AG20443 (cell line): ENCODE data around the gene TSPAN33.
"Not testable (repeated sequence)": the region's sequence is repeated elsewhere in the genome, so short reads cannot be mapped to it uniquely, and the experiment has no call there.

Source experiments
- DNase-seq: peaks from one replicate; pipeline ENCODE4 v3.0.0; 2012; ENCODE audit warnings: low spot score, mixed read lengths

TSPAN33 gene

DNA sequence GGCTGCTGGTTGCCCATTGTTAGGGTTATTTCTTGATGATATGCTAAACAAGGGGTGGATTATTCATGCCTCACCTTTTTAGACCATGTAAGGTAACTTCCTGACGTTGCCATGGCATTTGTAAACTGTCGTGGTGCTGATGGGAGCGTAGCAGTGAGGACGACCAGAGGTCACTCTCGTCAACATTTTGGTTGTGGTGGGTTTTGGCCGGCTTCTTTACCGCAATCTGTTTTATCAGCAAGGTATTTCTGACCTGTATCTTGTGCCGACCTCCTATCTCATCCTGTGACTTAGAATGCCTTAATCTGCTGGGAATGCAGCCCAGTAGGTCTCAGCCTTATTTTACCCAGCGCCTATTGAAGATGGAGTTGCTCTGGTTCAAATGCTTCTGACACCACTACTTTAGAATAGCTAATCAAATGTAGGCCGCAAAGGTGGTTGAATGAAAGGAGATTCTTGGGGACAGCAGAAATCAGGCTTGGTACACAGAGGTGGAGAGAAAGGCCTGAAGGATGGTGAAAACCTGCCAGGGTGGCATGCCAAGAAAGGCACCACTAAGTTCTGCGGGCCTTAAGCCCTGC lies 26.0 kb downstream of the TSPAN33 start:
- DNase-seq = no peak

GRCh38 chr7:129173861-129174260 lies 29.4 kb downstream of the TSPAN33 start:
- not testable (repeated sequence) for DNase-seq

- no peak for DNase-seq
These were observed 32.6 kb downstream of the TSPAN33 start for GRCh38 chr7:129176916-129177710.

- DNase-seq = no peak
These were observed 40.6 kb downstream of the TSPAN33 start for GRCh38 chr7:129184981-129185670.

GRCh38 chr7:129186749-129187260 lies 42.3 kb downstream of the TSPAN33 start:
- no peak for DNase-seq

DNA sequence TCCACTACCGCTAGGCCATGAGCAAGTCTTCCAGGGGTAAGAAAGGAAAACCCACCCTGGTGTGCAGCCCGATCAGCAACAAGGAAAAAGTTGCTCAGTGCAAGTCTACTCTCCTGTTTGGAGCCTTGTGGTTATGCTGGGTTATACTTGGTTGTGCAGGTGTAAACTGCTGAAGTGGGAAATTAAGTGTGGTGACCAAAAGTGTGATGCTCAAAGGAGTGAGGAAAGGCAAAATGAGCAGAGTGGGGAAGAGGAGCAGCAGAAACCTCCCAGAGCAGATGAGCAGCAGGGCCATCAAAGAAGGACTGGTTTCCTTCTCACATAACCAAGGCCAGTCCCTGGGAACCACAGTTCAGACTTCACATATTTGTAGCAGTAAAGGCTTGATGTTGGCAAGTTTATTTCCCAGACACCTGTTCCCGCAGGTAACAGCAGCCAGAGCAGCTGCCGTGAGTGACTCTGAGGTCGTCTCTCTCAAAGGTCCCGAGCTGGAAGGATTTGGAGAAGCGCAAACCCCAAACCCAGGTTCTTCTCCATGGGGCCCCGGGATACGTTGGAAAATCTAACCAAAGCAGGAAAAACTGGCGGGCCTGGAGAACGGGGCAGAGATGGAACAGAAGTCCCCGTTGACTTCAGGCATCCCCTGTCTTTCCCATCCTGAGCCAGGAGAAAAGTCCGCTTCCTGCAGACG lies 43.3 kb downstream of the TSPAN33 start:
- DNase-seq = no peak

DNA sequence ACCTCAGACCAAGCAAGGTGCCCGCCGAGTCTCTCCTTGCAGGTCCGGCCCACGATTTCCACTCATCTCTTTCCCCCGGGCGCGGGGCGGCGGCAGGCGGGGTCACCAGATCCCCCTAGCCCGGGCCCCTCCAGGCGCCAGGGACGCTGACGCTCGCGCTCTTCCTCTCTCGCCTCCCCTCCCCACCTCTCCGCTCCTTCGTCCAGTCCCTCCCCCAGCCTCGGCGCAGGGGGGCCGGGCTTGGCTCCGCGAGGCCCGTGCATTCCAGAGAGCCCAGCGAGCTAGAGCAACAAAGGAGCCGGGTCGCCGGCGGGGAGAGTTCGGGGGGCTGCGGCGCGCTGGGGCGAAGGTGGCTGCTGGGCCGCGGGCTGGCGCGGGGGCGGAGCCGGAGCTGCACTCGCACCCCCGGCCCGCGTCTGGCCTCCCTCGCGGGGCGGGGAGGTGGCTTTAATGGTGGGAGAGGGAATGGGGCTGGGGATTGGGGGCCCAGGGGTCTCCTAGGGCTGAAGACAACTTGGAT lies 43.9 kb downstream of the TSPAN33 start, which contains the start of gene SMO:
Gene SMO (plus strand): TSS at position 262 of the 520 bp plus-strand sequence. CDS start 519 bp downstream, outside the sequence.
- DNase-seq = peak; percentile 73

- DNase-seq = peak; percentile 79
These were observed 44.6 kb downstream of the TSPAN33 start for GRCh38 chr7:129188892-129189660.

DNA sequence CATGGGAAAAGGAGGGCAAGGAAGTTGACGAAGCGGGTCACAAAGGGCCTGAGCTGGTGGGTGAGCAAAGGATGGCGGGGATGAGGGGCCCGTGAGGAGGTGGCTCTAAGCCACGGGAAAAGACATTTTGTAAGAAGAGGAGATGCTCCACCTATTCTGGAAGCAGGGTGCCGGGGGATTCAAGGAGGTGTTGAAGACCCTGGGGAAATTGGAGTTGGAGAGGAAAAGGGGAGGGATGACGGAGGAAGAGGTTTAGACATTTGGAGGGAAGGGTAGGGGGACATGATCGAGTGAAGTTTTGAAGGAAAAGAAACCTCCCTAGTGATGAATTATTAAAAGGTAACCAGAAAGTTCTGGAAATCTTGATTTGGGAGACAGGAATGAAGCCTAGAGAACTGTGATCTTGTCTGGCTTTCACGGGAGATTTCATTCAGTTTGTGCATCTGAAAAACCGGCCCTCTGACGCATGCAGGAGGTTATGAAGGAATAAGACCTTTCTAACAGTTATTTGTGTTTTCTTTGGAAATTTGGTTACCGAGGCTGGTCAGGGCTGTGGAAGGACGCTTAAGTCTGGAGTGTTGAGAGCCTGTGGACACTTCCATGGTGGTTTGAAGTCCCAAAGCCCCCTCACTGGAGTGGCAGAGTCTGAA lies 45.3 kb downstream of the TSPAN33 start:
- DNase-seq = no peak

GRCh38 chr7:129191272-129191671 lies 46.8 kb downstream of the TSPAN33 start:
- DNase-seq = peak; percentile 1

- DNase-seq = no peak
These were observed 49.4 kb downstream of the TSPAN33 start for GRCh38 chr7:129193892-129194291.

- no peak for DNase-seq
These were observed 53.3 kb downstream of the TSPAN33 start for GRCh38 chr7:129197771-129198170.

- DNase-seq = no peak
These were observed 54.9 kb downstream of the TSPAN33 start for GRCh38 chr7:129199406-129199805.

DNA sequence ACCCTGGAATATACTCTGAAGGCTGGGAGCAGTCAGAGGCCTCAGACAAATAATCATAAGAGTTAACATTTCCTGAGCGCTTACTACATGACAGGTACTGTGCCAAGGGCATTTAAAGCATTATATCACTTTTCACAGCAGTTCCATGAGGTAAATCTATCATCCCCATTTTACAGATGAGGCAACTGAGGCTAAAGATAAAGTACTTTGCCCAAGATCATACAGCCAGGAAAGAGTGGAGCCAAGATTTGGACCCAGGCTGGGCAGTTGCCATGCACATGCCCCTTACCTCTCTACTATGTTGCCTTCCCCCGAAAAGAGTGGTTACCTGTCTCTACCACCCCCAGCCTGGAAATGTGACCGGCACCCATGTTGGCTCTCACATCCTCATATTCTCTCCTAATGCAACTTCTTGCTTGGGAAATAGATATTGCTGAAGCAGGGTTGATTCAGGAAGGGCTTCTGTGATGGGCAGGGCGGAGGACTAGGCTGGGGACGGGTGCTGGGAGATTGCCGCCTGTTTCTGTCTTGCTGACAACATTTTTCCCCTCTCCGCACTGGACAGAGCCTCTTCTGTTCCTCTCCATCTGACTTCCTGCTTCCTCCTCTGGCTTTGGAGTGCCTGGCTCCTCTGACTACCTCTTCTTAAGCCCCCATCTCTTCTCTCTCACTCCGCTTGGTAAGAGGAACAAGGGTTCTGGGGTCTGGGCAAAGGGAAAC lies 57.7 kb downstream of the TSPAN33 start:
- no peak for DNase-seq

GRCh38 chr7:129203050-129203741 lies 58.7 kb downstream of the TSPAN33 start:
- DNase-seq = no peak

DNA sequence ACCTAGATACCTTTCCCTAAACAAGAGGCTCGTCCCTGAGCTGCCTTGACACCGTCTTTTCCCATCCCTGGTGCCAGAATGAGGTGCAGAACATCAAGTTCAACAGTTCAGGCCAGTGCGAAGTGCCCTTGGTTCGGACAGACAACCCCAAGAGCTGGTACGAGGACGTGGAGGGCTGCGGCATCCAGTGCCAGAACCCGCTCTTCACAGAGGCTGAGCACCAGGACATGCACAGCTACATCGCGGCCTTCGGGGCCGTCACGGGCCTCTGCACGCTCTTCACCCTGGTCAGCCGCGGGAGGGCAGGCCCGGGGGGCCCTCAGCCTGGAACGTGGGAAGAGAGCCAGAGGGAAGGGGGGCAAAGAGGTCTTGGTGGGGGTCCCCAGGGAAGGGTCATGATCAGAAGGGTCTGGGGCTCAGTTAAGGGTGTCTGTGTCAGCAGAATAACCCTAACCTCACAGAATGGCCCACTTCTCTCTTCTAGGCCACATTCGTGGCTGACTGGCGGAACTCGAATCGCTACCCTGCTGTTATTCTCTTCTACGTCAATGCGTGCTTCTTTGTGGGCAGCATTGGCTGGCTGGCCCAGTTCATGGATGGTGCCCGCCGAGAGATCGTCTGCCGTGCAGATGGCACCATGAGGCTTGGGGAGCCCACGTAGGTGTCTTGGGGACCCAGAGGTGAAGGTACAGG lies 60.8 kb downstream of the TSPAN33 start:
- DNase-seq = no peak

DNA sequence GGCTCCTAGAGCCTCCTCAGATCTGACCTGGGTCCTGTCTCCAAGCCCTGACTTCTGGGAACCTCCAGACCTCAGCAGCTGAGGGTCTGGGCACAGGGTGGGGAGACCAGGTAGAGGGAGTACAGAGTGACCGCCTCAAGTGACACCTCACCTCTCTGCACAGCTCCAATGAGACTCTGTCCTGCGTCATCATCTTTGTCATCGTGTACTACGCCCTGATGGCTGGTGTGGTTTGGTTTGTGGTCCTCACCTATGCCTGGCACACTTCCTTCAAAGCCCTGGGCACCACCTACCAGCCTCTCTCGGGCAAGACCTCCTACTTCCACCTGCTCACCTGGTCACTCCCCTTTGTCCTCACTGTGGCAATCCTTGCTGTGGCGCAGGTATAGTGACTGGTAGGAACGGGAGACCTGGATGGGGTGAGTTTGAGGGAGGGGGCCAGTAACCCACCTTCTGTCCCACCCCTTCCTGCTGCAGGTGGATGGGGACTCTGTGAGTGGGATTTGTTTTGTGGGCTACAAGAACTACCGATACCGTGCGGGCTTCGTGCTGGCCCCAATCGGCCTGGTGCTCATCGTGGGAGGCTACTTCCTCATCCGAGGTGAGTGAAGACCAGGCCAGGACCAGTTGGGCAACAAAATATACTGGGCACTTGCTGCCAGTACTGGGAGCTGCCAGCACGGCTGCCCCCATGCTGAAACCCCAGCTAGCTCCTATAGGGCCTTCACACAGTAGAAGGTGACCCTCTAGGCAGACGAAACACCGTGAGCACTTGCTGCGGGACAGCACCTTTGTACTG lies 61.7 kb downstream of the TSPAN33 start:
- no peak for DNase-seq

- no peak for DNase-seq
These were observed 64.2 kb downstream of the TSPAN33 start for GRCh38 chr7:129208667-129209066.
